HG03025 (cell line): Measurements from ENCODE around the gene PNPLA4.

Experiments used
- ATAC-seq: cut with Tn5 transposase; IDR thresholded peaks from one replicate; pipeline ENCODE4 v1.9.1; 2021; ENCODE audit warnings: mild to moderate bottlenecking, moderate library complexity; ENCODE audit not compliant: unreplicated experiment, low FRiP score

Gene PNPLA4

DNA sequence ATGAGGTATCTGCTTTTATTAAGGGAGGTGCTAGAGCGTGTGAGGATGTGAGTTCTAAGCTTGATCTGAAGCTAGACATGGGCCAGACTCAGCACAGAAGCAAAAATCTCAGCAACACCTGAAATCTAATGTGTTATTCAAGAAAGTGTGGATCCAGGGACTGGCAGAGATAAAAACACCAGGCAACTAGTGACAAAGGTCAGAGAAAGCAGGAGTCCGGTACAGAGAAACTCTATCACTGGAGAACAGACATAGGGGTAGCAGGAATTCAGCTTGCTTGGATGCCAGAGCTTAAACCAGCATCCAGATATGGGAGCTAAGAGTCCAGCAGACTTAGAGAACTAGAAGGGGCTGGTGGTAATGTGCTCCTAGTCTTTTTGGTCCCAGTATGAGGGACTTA is 50.3 kb downstream of the PNPLA4 start:
- no peak for ATAC-seq

DNA sequence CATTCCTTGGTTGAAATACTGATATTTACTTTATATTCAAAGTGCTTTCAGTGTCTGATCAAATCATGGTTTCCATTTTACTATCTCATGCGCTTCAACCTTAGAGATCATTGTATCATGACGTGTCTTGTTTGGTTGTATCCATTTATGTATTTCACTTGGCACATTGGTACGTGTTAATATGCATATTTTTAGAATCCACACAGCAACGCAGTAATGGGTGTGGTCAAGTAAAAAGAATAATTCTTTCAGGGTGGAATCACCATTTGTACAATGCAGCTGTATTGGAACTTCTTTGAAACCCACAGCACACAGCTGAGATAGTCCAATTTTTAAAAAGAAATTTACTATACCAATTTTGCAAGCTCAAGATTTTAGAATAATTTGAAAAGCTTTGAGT is 55.2 kb downstream of the PNPLA4 start:
- no peak for ATAC-seq

- ATAC-seq, result no peak
Measured at GRCh38 chrX:7852166-7852565, 75.0 kb downstream of the PNPLA4 start.
